ENCODE results near the gene GRK5.

The GRK5 gene

GRCh38 chr10:119197921-119198320, 9.4 kb upstream of the GRK5 start:
- DNase-seq (ENCODE audit: insufficient read length, low spot score) (no peak), FAIRE-seq (no peak)

GRCh38 chr10:119198438-119198837, 8.9 kb upstream of the GRK5 start:
- FAIRE-seq (no peak), DNase-seq (ENCODE audit: insufficient read length, low spot score) (no peak)

GRCh38 chr10:119199231-119199992, 8.0 kb upstream of the GRK5 start:
- FAIRE-seq (no peak), DNase-seq (ENCODE audit: insufficient read length, low spot score) (peak; percentile 57)

GRCh38 chr10:119201233-119201632, 6.1 kb upstream of the GRK5 start:
- no peak for FAIRE-seq
- DNase-seq (ENCODE audit: insufficient read length, low spot score) = no peak

- FAIRE-seq (no peak), DNase-seq (ENCODE audit: insufficient read length, low spot score) (no peak)
These were observed 4.4 kb upstream of the GRK5 start for GRCh38 chr10:119203006-119203405.

- FAIRE-seq = no peak
- no peak for DNase-seq (ENCODE audit: insufficient read length, low spot score)
These were observed 1.3 kb upstream of the GRK5 start for GRCh38 chr10:119205894-119206602.

DNA sequence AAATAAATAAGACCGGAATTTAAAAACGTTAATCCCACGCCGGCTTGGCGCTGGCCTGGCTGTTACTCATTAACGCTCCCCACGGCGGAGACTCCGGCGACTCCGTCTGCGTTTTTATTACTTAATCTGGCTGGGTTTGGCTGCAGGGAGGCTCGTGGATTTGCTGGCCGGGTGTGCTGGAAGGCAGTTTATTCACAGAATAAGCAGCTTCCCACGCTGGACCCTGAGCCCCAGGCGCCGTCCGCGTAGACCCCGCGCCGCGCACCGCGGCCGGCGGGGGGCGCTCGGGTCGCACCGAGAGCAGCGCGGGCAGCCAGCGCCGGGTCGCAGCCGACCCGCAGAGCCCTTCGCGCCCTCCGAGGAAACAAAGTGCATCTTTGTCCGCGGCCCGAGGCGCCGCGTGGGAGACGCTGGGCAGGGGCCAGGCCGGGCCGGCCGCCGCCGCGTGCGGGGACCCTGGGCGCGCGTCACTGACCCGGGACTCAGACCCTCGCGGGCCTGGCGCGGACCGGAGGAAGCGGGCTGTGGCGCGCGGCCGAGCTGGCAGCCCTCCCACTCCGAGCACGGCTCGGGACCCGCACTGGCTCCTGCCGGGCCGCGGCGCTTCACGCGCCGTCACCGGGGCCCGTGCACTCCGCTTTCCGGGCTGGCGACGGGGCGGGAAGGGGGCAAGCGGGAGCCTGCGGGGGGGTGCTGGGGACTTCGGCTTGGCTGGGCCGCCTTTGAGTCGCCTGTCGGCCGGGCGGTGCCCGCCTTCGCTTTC, 587 bp upstream of the GRK5 start:
- peak; percentile 58 for DNase-seq (ENCODE audit: insufficient read length, low spot score)
- no peak for FAIRE-seq

DNA sequence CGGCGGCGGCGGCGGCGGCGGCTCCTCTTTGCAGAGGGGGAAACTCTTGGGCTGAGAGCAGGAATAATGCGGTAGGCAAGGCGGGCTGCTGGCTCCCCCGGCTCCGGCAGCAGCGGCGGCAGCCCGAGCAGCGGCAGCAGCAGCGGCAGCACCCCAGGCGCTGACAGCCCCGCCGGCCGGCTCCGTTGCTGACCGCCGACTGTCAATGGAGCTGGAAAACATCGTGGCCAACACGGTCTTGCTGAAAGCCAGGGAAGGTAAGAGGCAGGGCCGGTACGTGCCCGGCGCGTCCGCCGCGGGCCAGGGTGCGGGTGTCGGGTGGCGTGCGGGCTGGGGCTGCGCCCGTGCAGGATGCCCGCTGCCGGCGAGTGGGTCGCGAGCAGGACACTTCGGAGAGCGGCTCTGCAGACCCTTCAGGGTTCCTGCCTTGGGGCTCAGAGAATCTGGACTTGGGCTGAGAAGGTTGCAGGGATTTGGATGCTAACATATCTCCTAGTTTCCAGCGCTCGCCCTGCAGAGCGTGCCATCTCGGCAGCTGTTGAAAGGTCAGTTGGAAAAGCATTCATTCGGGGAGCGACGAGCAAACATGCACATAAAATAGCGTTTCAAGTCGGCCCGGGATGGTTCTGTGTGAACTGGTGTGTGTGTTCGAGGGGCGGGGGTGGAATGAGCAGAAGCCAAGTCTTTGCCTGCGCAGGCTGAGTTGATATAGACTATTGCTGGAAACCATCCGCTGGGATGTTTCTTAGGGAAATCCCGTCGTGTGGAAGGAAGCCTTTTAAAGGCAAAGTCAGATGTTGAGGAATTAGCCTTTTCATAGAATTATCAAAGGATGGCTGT, 562 bp downstream of the GRK5 start:
- DNase-seq (ENCODE audit: insufficient read length, low spot score) = no peak
- FAIRE-seq = no peak

- no peak for DNase-seq (ENCODE audit: insufficient read length, low spot score)
- no peak for FAIRE-seq
These were observed 1.2 kb downstream of the GRK5 start for GRCh38 chr10:119208553-119208940.

- DNase-seq (ENCODE audit: insufficient read length, low spot score) = no peak
- FAIRE-seq = no peak
These were observed 1.8 kb downstream of the GRK5 start for GRCh38 chr10:119209035-119209735.

DNA sequence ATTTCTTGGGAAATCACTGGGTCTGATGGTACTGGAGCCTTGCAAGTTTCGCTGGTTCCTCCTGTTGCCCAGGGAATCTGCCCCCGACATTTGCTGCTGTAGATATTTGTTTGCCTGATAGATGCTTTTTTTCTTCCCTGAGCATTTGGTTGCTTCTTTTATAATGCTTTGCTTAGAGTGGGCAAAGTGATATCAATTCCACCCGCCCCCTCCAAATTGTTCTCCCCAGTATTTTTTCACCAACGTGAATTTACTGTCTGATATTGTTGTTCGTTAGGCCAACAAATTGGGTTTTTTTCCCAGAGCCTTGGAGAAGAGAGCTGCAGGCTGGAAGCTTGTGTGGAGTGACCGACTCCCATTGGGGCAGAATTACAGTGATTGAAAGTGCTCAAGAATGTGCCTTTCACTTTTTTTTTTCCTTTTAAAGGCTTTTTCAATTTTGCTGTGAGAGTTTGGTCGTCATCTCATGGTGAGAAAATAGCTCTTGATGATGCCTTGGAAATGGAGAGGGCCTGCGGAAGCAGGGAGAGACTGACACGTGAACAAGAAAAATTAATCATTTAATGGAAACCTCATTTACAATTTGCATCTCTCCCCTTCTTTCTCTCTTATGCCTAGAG, 2.5 kb downstream of the GRK5 start:
- DNase-seq (ENCODE audit: insufficient read length, low spot score) (no peak), FAIRE-seq (no peak)

DNA sequence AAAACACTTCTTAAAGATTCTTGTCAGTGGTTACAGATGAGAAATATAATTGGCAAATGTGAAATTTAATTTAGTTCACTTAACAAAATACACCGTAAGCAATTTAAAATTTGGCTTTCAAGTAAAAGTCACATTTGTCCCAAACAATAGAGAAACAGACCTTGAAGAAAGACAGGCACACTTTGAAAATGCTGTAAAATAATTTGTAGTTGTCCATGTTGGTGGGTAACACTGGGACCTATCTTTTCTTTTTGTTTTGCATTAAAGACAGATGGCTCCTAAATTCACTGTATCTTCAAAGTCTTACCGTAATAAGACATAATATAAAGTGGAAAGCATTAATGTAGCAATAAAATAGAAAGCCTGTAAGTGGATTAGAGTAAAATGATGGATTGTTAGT, 3.3 kb downstream of the GRK5 start:
- DNase-seq (ENCODE audit: insufficient read length, low spot score) = no peak
- no peak for FAIRE-seq

DNA sequence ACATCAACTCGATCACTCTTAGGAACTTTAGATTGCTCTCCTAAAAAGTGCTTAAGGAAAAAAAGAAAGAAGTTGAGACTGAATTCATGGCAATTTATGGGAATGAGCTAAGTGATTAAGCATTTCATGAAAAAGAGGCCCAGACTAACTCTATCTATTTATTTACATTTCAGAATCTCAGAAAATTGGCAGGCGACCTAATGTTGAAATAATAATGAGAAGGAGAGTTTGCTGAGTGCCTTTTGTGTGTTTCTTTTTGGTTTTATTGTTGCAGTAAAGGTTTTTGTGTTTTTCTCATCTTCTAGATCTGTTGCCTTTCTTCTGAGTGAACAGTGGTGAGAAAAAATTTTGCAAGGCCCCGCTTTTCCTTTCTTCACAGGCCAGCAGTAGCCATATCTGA, 3.8 kb downstream of the GRK5 start:
- FAIRE-seq (no peak), DNase-seq (ENCODE audit: insufficient read length, low spot score) (no peak)

DNA sequence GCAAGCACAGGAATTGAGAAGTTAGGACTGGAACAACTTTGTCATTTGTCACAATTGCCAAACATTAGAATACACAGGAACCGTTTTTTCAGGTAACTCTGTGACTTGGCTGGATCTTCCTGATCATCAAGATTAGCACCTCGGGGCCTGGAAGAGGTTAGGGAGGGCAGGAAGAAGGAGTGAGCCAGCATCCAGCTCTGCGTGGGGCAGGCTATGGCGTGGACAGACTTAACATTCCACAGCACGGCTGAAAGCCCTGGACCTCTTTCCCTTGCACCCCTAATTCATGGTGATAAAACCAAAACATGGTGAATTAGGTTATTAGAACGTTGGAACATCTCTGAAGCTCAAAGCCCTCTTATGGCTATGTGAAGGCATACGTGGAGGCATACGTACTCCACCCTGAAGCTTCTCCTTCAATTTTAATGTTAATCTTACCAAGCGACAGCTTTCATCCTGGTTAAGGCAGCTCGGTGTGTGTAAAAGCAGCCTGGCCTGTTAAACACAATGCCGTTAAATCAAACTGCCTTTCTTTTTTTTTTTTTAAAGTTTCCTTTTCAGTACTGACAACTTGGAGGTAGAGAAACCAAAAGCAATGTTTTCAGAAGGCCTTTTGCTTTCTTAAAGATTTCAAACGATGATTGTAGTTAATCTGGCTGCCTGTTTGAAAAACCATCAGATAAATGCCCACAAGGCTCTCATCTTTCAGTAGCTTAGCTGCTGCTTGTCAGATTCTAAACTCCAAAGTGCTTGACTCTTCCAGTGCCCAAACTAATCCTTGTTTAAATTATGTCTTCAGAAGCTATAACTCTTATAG, 4.5 kb downstream of the GRK5 start:
- DNase-seq (ENCODE audit: insufficient read length, low spot score) (no peak), FAIRE-seq (no peak)

DNA sequence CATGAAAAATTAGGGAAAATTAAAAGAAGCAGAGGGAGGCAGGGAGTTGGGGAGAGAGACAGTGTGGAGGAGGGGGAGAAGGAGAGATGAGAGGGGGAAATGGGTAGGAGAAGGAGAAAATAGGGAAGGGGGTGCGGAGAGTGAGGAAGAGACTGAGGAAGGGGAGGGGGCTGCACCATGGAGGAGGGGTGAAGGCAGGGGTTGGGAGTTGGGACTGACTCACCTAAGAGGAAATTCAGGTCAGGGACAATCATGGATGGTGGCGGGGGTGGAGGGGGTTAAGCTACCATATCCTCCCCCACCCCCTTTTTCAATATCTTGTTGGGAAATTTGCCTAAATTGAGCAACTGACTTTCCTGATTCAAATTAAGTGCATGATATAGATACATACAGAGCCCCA, 8.0 kb downstream of the GRK5 start:
- DNase-seq (ENCODE audit: insufficient read length, low spot score) = no peak
- no peak for FAIRE-seq

- no peak for FAIRE-seq
- no peak for DNase-seq (ENCODE audit: insufficient read length, low spot score)
These were observed 8.8 kb downstream of the GRK5 start for GRCh38 chr10:119216127-119216526.

DNA sequence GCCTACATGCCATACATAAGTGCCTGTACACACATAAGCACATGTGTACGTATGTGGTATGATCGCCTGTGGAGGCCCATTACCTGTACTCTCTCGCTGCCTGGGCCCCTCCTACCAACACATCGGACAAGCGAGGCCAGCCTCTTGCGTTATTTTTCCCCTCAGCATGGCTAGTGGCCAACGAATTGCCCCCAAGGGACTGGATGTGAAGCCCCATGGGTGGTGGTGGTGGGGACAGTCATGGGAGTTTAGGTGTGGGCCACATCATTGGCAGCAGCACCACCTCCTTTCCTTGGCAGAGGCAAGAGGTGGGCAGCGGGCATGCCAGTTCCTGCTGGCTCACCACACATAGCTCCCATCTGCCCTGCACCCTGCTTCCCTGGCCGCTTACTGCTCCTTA, 10.0 kb downstream of the GRK5 start:
- FAIRE-seq = no peak
- DNase-seq (ENCODE audit: insufficient read length, low spot score) = no peak

- FAIRE-seq (no peak), DNase-seq (ENCODE audit: insufficient read length, low spot score) (no peak)
These were observed 10.7 kb downstream of the GRK5 start for GRCh38 chr10:119217991-119218490.

- no peak for FAIRE-seq
These were observed 12.5 kb downstream of the GRK5 start for GRCh38 chr10:119219871-119220270.

More at GRCh38 chr10:119219871-119220270, 12.5 kb downstream of the GRK5 start:
- no peak for DNase-seq (ENCODE audit: insufficient read length, low spot score)
